Left cardiac atrium (tissue), 4 donors: ENCODE measurements around the gene RANBP3. TPM values are rescaled to one million over a fixed set of nuclear protein-coding genes. Genes with fewer than 3 reads are reported as not detected.
"Not testable (repeated sequence)": the region's sequence is repeated elsewhere in the genome, so short reads cannot be mapped to it uniquely, and the experiment has no call there.

Experiments
- ATAC-seq, 2 donors: fragments of 200-7000 bp; cut with Tn5 transposase; one replicate each; pipeline ENCODE4 v1.9.1; 2020; ENCODE audit warnings: mild to moderate bottlenecking in 2 of 2, moderate library complexity in 2 of 2
- DNase-seq: peaks from one replicate; pipeline ENCODE4 v3.0.0-alpha.2; 2020
- intact Hi-C, 2 donors: fragments of 100-400 bp; cut with DNase I; formaldehyde crosslinking; loops; one replicate each; pipeline versions ENCODE4 v1.14.1 to v1.15.1; 2022 to 2023
- long read RNA-seq: library from polyadenylated mRNA; unstranded; transcript quantifications from one replicate; pipeline ENCODE4 v2.0.0, GENCODE V29; 2021
- total RNA-seq, 2 donors: library from RNA; stranded (reverse); fragmentation: NEBNext Ultra II Directional; extraction: Animal tissue kit (Norgen Biotek cat#: 25700); gene quantifications; one replicate each; pipeline ENCODE4 v1.2.1, GENCODE V29; 2021
- donor health status: DM: no; HTN: yes; CAD: no.
- donor health status: DM: no; HTN: yes; CAD: no; lungs with severe emphysema.
- donor health status: DM: yes; HTN: yes; CAD: no.
- donor health status: Dilated cardiomyopathy.

RANBP3 gene
- 10 to 100 TPM; 44.7 to 52.7 TPM for total RNA-seq
- long read RNA-seq, transcript RANBP3-201 (16 exons, 1,762 nt), result major isoform, 14 of 48 reads
- long read RNA-seq, transcript RANBP3-220 (16 exons, 1,783 nt), result minor isoform, 6 of 48 reads
- long read RNA-seq, partial matches to known transcripts, result 17 of 48 reads
- long read RNA-seq, other reads (novel, unspliced or antisense), result 8 of 48 reads

DNA sequence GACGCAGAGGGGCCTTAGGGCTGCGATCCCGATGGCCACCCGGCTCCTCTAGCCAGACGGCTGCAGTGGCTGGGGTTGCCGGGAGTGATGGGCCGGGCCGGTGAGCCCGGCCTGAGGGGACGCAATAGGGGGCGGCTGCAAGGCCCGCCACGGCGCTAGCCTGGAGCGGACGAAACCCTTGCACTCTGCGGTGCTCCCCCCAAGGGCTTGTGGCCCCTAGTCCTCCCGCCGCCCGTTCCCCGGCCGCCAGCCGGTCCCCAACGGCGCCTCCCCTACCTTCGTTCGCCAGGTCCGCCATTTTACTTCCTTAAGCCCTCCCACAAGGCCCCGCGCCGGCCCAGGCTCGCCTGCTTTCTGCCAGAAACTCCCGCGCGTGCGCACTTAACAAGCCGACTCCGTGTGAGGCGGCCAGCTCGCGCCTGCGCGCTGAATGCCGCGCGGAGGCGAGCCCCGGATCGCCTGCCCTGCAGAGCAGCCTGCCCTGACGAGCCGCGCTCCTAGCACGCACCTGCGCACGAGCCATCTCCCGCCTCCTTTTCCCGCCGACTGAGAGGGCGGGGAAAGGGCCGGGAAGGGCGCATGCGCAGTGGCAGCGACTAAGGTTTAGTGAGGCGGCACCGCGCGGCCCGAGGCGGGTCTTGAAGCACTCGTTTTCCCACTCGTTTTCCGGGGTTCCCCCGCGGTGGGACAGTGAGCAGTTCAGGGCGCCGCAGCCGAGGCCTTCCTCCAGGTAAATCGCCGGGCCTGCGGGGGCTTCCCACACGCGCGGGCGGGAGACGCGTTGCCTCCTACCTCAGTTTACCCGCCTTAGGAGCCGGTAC, at the start of gene RANBP3:
RANBP3 (minus strand) TSS at position 356 of the 821 bp plus-strand sequence; CDS start at position 298, 58 bp downstream.
- ATAC-seq, result peak; percentile 98 to 99
- intact Hi-C loops, result loop anchor here in 1 of 2 donors (10.0 kb wide), 1 partner anchor 173 kb away; the partner anchor contains the start of gene NRTN
- peak; percentile 100 for DNase-seq

DNA sequence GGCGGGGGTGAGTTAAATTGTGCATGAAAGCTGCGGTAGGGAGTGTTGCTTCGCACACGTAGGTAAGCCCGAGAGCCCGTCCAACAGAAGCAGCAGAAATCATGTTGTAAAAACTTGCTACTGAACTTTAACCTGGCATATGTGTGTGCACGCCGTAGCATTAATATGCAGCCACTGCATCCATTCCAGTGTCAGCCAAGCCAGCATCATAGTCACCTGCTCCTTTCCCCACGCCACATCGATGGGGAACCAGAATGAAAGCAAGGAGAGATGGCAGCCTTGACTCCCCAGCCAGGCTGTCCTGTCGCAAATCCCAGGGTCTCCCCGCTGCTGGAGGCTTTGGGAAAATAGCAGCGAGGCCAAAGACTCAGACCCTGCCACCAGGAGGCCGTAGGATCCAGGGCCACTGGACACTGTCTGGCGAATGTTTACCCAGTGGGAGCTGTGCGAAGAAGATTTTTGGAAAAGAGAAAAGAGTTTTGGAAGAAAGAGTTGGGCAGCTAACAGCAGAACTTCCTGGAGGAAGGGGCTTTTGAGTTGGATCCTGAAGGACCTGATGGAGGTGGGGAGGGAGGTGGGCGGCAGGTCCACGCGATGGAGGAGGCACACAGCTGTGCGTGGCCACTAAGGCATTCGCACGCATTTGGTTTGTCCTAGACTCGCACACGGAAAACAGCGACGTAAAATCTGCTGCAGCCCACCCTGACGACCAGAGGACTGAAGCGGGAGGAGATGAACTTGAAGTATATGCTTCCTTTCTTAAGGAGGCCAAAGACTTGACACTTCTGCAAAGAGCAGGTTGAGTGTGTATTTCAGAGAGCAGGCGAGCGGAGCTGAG, 48.7 kb upstream of the RANBP3 start:
- DNase-seq (no peak), ATAC-seq (no peak)
- intact Hi-C loops, result no loop called here

DNA sequence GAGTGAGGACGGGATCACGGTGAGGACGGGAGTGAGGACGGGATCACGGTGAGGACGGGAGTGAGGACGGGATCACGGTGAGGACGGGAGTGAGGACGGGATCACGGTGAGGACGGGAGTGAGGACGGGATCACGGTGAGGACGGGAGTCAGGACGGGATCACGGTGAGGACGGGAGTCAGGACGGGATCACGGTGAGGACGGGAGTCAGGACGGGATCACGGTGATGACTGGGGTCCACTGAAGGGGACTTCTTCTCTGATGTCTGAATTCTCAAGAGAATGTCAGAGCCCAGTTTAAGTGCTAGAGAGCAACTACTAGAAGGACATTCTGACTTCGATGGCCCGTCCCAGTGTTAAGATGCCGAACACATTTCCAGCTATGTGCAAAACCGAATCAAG, 46.8 kb upstream of the RANBP3 start:
- not testable (repeated sequence) for ATAC-seq
- intact Hi-C loops, result loop anchor here in 1 of 2 donors (5.0 kb wide), 1 partner anchor 37 kb away; no protein-coding TSS in a partner anchor
- DNase-seq, result peak; percentile 5

GRCh38 chr19:6023936-6024335, 46.0 kb upstream of the RANBP3 start:
- ATAC-seq (no peak), DNase-seq (peak; percentile 7)
- intact Hi-C loops, result loop anchor here in 1 of 2 donors (5.0 kb wide), 1 partner anchor 37 kb away; no protein-coding TSS in a partner anchor

DNA sequence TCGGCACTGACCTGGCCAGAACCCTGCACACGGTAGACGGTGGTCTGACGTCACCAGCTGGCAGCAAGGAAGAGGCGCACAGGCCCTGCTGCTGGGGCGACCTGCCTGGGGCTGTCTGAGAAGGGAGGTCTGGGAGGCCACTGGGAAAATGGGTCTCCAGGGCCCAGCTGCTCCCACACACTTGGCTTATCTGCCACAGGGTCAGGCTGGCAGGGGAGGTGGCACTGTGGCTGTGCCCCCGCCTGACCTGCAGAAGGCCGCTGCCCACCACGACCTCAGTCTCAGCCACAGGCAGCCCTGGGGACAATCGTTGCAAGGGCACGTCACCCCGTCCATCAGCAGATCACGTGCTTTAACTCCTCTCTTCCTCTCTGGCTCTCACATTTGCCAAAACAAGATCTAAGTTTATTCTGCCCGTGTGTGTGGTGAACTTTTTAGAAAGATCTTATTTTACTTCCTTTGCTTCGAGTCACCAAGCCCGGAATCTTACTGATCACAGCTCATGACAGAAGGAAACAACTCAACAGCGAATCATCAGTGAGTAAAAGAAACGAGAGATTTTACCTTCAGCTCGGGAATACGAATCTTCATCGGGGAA, 45.2 kb upstream of the RANBP3 start:
- intact Hi-C loops, result loop anchor here in 1 of 2 donors (5.0 kb wide), 1 partner anchor 36 kb away; no protein-coding TSS in a partner anchor
- DNase-seq (peak; percentile 24), ATAC-seq (peak; percentile 21 to 63)

GRCh38 chr19:6022570-6023064, 44.7 kb upstream of the RANBP3 start:
- DNase-seq, result no peak
- peak; percentile 10 to 12 for ATAC-seq
- intact Hi-C loops, result loop anchor here in 1 of 2 donors (5.0 kb wide), 1 partner anchor 35 kb away; no protein-coding TSS in a partner anchor

DNA sequence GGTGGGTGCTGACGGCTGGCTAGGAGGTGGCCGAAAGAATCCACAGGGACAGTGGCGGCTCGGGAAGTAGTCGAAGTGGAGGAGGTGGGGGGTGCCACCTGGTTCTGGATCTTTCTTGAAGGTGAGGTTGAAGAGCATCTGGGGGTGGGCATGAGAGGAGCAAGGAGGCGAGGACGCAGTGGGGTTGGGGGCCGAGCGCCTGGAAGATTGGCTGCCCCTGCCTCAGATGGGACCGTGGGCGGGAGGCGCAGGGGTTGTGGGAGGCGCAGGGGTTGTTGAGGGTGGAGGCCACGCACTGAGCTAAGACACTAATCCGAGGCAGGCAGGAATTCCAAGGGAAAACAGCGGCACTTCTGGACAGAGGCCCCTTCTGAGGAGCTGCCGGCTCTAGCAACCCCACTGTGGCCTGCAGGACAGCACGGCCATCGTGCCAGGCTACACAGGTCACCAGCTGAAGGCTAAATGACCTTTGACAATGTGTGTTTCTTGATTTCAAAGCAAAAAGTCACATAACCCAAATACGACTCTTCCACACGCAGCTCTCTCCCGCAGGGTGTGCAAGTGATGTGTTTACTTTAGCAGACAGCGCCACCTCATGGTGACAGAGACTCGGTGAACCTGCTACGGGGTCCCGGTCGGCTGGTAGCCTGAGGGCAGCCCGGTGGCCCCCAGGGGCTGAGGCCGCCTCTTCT, 44.1 kb upstream of the RANBP3 start:
- ATAC-seq, result peak; percentile 89 to 93
- intact Hi-C loops, result loop anchor here in 1 of 2 donors (5.0 kb wide), 1 partner anchor 35 kb away; no protein-coding TSS in a partner anchor
- DNase-seq, result peak; percentile 85

DNA sequence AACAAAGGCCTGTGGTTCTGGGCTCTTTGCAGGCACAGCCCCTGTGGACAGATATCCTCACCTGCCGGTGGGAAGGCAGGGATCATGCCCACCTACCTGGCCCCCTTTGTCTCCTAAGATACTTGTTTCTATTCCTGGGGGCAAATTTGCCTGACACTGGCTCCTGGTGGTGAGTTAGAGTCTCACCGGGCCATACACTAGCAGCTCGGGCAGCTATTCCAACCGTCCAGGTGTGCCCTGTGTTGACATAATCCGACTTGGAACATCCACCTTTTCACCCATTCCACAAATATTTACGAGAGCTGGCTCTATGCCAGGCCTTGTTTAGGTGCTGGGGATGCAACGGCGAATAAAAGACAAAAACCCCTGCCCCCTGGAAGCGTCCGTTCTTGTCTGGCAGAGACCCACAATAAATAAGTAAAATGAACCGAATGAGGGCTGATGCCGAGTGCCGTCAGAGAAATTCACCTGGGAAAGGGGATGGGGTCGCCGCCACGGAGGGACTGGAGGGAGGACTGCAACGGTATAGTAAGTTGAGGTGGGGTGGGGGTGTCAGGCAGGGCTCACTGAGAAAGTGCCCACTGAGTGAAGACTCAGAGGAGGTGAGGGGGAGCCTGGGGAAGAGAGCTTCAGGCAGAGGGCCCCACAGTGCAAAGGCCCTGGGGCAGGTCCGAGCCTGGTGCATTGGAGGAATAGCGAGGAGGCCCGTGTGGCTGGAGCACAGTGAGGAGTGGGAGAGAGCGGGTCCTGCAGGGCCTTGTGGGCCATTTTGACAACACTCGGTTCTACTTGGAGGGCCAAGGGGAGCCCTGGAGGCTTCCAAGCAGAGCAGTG, 43.2 kb upstream of the RANBP3 start:
- intact Hi-C loops, result loop anchor here in 1 of 2 donors (5.0 kb wide), 1 partner anchor 34 kb away; no protein-coding TSS in a partner anchor
- ATAC-seq (peak in 1 of 2 donors; percentile 6), DNase-seq (peak; percentile 16)

- intact Hi-C loops, result loop anchor here in 1 of 2 donors (5.0 kb wide), 1 partner anchor 33 kb away; no protein-coding TSS in a partner anchor
- no peak for ATAC-seq
- peak; percentile 15 for DNase-seq
These were observed 42.4 kb upstream of the RANBP3 start for GRCh38 chr19:6020166-6020882.

GRCh38 chr19:6018786-6019185, 40.8 kb upstream of the RANBP3 start:
- ATAC-seq, result no peak
- DNase-seq, result peak; percentile 21
- intact Hi-C loops, result no loop called here

DNA sequence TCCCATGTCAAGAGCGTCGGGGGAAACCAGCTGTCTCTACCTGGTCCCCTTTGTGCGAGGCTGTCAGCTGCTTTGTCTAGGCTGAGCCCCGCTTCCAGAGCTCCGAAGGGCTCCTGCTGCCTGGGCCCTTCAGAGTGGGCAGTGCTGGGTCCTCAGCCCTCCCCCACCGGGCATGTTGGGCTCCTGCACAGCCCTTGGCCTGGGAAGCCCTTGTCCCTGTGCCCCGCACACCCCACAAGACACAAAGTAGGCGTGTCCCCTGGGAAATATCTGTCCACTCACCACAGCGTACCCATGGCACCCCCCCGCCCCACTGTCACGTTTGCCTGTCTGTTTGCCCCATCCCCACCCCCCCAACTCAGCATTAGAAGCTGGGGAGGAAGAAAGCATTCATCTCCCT, 39.6 kb upstream of the RANBP3 start:
- intact Hi-C loops, result no loop called here
- peak; percentile 2 for DNase-seq
- ATAC-seq, result no peak

DNA sequence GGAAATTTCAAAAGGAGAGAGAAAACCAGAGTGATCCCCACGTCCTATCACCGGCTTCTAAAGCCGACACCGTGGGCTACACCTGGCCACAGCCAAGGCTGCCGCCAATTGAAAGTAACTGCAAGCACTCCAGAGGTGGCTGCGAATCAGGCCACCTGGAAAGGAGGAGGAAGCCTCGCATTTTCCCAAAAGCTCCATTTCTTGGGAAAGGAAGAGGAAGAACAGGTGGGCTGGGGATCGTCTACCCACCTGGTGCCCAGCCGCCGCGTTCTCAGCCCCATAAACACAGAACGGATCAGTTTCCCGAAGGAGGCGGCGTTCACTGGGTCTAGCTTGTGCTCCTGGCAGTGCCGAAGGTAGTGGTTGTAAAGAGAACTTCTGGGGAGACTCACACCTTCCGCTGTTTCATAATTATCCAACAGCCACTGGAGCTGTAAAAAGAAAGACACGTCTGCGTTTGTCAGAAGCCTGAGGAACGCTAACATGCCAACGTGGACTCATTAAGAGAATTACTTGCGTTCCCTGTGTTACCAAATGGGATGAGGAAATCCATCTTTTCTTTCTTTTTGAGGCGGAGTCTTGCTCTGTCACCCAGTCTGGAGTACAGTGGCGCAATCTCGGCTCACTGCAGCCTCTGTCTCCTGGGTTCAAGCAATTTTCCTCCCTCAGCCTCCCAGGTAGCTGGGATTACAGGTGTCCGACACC, 38.1 kb upstream of the RANBP3 start:
- ATAC-seq (no peak), DNase-seq (peak; percentile 1)
- intact Hi-C loops, result no loop called here

GRCh38 chr19:6014551-6015135, 36.7 kb upstream of the RANBP3 start:
- intact Hi-C loops, result no loop called here
- no peak for ATAC-seq
- peak; percentile 4 for DNase-seq

GRCh38 chr19:6012426-6013170, 34.7 kb upstream of the RANBP3 start:
- peak; percentile 3 for DNase-seq
- intact Hi-C loops, result no loop called here
- ATAC-seq, result no peak

DNA sequence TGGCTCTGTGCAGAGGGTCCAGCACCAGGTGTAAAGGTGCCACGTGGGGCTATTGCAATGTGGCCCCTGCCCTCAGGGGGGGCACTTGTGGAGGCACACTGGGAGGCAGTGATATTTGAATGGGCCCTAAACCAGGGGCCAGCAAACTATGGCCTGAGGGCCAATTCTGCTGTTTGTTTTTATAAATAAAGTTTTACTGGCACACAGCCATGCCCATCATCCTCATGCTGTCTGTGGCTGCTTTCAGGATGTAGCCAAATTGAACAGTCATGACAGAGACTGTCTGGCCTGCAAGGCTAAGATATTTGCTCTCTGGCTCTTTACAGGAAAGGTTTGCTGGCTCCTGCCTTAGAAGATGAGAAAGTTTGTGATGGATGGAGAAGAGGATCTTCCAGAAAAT, 33.9 kb upstream of the RANBP3 start:
- DNase-seq, result no peak
- no peak for ATAC-seq
- intact Hi-C loops, result no loop called here
